HEK293 (cell line): ENCODE results near the gene FGFBP3.

Source experiments
- GLI2 ChIP-seq: fragments of 450-650 bp; formaldehyde crosslinking; IDR thresholded peaks from 2 replicates; pipeline ENCODE4; 2017; ENCODE audit warnings: missing biosample characterization, missing genetic modification characterization, low read depth, borderline replicate concordance
- HOXD13 ChIP-seq: sonication (generic); formaldehyde crosslinking; IDR thresholded peaks from 2 replicates; pipeline ENCODE4 v1.8.0; 2022; ENCODE audit warnings: missing genetic modification reagents, borderline replicate concordance
- KLF10 ChIP-seq: fragments of 450-650 bp; IDR thresholded peaks from 2 replicates; pipeline ENCODE4 v1.5.1; 2018; ENCODE audit warnings: missing biosample characterization, mild to moderate bottlenecking, missing genetic modification characterization
- SP3 ChIP-seq: fragments of 450-650 bp; formaldehyde crosslinking; IDR thresholded peaks from 2 replicates; pipeline ENCODE4 v1.5.1; 2016; ENCODE audit warnings: missing biosample characterization, missing genetic modification characterization
- ZBTB1 ChIP-seq: fragments of 450-650 bp; formaldehyde crosslinking; IDR thresholded peaks from 2 replicates; pipeline ENCODE4 v1.5.1; 2016; ENCODE audit warnings: missing biosample characterization, missing genetic modification characterization
- ZBTB20 ChIP-seq: fragments of 450-650 bp; formaldehyde crosslinking; IDR thresholded peaks from 2 replicates; pipeline ENCODE4 v1.5.1; 2016; ENCODE audit warnings: missing biosample characterization, missing genetic modification characterization
- ZFP41 ChIP-seq: fragments of 450-650 bp; formaldehyde crosslinking; IDR thresholded peaks from 2 replicates; pipeline ENCODE4 v1.5.1; 2016; ENCODE audit warnings: missing biosample characterization, missing genetic modification characterization, borderline replicate concordance
- ZNF112 ChIP-seq: fragments of 450-650 bp; formaldehyde crosslinking; IDR thresholded peaks from 2 replicates; pipeline ENCODE4 v1.5.0; 2017; ENCODE audit warnings: missing biosample characterization, missing genetic modification characterization
- ZNF114 ChIP-seq: fragments of 450-650 bp; formaldehyde crosslinking; IDR thresholded peaks from 2 replicates; pipeline ENCODE4 v1.5.0; 2017; ENCODE audit warnings: missing biosample characterization, missing genetic modification characterization
- ZNF132 ChIP-seq: fragments of 450-650 bp; formaldehyde crosslinking; IDR thresholded peaks from 2 replicates; pipeline ENCODE4 v1.5.1; 2017; ENCODE audit warnings: missing biosample characterization, missing genetic modification characterization, borderline replicate concordance
- ZNF174 ChIP-seq: fragments of 450-650 bp; formaldehyde crosslinking; IDR thresholded peaks from 2 replicates; pipeline ENCODE4 v1.5.0; 2017; ENCODE audit warnings: missing biosample characterization, mild to moderate bottlenecking, missing genetic modification characterization
- ZNF214 ChIP-seq: fragments of 450-650 bp; formaldehyde crosslinking; IDR thresholded peaks from 2 replicates; pipeline ENCODE4 v1.5.1; 2017; ENCODE audit warnings: missing biosample characterization, mild to moderate bottlenecking, missing genetic modification characterization, borderline replicate concordance
- ZNF239 ChIP-seq: fragments of 450-650 bp; formaldehyde crosslinking; IDR thresholded peaks from 2 replicates; pipeline ENCODE4 v1.5.1; 2016; ENCODE audit warnings: missing biosample characterization, missing genetic modification characterization
- ZNF423 ChIP-seq: fragments of 450-650 bp; formaldehyde crosslinking; IDR thresholded peaks from 2 replicates; pipeline ENCODE4 v1.5.1; 2016; ENCODE audit warnings: missing biosample characterization, missing genetic modification characterization
- ZNF426 ChIP-seq: fragments of 450-650 bp; formaldehyde crosslinking; IDR thresholded peaks from 2 replicates; pipeline ENCODE4 v1.5.1; 2017; ENCODE audit warnings: missing biosample characterization, missing genetic modification characterization, mild to moderate bottlenecking, inconsistent platforms, moderate library complexity
- ZNF529 ChIP-seq: fragments of 450-650 bp; formaldehyde crosslinking; IDR thresholded peaks from 2 replicates; pipeline ENCODE4 v1.5.1; 2017; ENCODE audit warnings: missing genetic modification characterization, missing biosample characterization; ENCODE audit not compliant: insufficient replicate concordance
- ZNF621 ChIP-seq: fragments of 450-650 bp; formaldehyde crosslinking; IDR thresholded peaks from 2 replicates; pipeline ENCODE4 v1.5.1; 2017; ENCODE audit warnings: missing biosample characterization, missing genetic modification characterization
- ZNF658 ChIP-seq: fragments of 450-650 bp; formaldehyde crosslinking; IDR thresholded peaks from 2 replicates; pipeline ENCODE4; 2016; ENCODE audit warnings: missing biosample characterization, missing genetic modification characterization
- ZNF670 ChIP-seq: fragments of 450-650 bp; formaldehyde crosslinking; IDR thresholded peaks from 2 replicates; pipeline ENCODE4 v1.5.1; 2016; ENCODE audit warnings: missing biosample characterization, missing genetic modification characterization, low read depth
- ZNF701 ChIP-seq: fragments of 450-650 bp; formaldehyde crosslinking; IDR thresholded peaks from 2 replicates; pipeline ENCODE4 v1.5.1; 2016; ENCODE audit warnings: missing biosample characterization, missing genetic modification characterization
- ZNF76 ChIP-seq: fragments of 450-650 bp; formaldehyde crosslinking; IDR thresholded peaks from 2 replicates; pipeline ENCODE4; 2016; ENCODE audit warnings: low read depth, missing biosample characterization, missing genetic modification characterization, borderline replicate concordance
- ZSCAN23 ChIP-seq: fragments of 450-650 bp; formaldehyde crosslinking; IDR thresholded peaks from 2 replicates; pipeline ENCODE4 v1.5.1; 2016; ENCODE audit warnings: missing biosample characterization, missing genetic modification characterization
- TF ChIP-seq, protein P1 (sequence below): fragments of 450-650 bp; formaldehyde crosslinking; conservative IDR thresholded peaks from 2 replicates; pipeline ENCODE4 v1.5.1; 2016; ENCODE audit warnings: low read depth, missing biosample characterization, missing genetic modification characterization
- TF ChIP-seq, protein P2 (sequence below): IDR thresholded peaks from 2 replicates; pipeline ENCODE4 v1.6.1; 2011; ENCODE audit warnings: mild to moderate bottlenecking, low read depth, low read length, borderline replicate concordance
- TF ChIP-seq, protein P3 (sequence below): sonication (generic); formaldehyde crosslinking; IDR thresholded peaks from 2 replicates; pipeline ENCODE4 v1.8.1; 2022; ENCODE audit warnings: mild to moderate bottlenecking, moderate library complexity, missing genetic modification reagents
- TF ChIP-seq, protein P4 (sequence below): fragments of 450-650 bp; IDR thresholded peaks from 2 replicates; pipeline ENCODE4 v1.5.1; 2018; ENCODE audit warnings: missing biosample characterization, missing genetic modification characterization
- TF ChIP-seq, protein P5 (sequence below): fragments of 450-650 bp; formaldehyde crosslinking; IDR thresholded peaks from 2 replicates; pipeline ENCODE4 v1.5.1; 2016; ENCODE audit warnings: missing biosample characterization, missing genetic modification characterization

FGFBP3 gene

DNA sequence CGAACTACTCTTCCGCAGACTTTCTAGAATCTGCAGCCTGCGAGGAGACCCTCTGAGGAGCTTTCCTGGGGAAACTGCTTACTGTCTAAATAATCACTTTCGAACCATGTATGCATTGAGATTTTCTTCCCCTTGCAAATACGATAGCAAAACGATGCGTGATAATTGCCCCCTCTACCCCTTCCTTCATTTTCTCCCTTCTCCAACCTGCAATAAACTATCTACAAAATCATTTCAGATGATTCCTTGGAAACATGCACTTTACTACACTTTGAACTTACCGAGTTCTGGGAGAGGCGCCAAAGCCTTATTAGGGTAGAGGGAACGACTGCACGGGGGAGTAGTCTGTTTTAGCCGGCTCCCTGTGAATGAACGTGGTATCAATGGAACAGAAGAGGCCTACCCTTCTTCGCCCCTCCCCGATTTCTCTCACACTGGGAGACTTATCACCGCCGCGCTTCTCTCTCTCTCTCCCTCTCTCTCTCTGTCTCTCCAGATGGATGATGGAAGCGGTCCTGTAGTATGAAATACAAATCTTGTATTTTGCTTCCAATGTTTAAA, at the start of gene FGFBP3 (continued):
- TF ChIP-seq, protein P1, sequence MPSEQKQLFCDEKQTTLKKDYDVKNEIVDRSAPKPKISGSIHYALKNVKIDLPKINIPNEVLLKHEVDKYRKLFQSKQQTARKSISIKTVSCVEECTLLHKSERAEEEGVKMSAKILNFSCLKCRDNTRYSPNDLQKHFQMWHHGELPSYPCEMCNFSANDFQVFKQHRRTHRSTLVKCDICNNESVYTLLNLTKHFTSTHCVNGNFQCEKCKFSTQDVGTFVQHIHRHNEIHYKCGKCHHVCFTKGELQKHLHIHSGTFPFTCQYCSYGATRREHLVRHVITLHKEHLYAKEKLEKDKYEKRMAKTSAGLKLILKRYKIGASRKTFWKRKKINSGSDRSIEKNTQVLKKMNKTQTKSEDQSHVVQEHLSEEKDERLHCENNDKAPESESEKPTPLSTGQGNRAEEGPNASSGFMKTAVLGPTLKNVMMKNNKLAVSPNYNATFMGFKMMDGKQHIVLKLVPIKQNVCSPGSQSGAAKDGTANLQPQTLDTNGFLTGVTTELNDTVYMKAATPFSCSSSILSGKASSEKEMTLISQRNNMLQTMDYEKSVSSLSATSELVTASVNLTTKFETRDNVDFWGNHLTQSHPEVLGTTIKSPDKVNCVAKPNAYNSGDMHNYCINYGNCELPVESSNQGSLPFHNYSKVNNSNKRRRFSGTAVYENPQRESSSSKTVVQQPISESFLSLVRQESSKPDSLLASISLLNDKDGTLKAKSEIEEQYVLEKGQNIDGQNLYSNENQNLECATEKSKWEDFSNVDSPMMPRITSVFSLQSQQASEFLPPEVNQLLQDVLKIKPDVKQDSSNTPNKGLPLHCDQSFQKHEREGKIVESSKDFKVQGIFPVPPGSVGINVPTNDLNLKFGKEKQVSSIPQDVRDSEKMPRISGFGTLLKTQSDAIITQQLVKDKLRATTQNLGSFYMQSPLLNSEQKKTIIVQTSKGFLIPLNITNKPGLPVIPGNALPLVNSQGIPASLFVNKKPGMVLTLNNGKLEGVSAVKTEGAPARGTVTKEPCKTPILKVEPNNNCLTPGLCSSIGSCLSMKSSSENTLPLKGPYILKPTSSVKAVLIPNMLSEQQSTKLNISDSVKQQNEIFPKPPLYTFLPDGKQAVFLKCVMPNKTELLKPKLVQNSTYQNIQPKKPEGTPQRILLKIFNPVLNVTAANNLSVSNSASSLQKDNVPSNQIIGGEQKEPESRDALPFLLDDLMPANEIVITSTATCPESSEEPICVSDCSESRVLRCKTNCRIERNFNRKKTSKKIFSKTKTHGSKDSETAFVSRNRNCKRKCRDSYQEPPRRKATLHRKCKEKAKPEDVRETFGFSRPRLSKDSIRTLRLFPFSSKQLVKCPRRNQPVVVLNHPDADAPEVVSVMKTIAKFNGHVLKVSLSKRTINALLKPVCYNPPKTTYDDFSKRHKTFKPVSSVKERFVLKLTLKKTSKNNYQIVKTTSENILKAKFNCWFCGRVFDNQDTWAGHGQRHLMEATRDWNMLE (tag by site-specific recombination), result no peak
- TF ChIP-seq ZNF112, result no peak
- peak; percentile 43 for TF ChIP-seq SP3 (tag by site-specific recombination)
- TF ChIP-seq, protein P2, sequence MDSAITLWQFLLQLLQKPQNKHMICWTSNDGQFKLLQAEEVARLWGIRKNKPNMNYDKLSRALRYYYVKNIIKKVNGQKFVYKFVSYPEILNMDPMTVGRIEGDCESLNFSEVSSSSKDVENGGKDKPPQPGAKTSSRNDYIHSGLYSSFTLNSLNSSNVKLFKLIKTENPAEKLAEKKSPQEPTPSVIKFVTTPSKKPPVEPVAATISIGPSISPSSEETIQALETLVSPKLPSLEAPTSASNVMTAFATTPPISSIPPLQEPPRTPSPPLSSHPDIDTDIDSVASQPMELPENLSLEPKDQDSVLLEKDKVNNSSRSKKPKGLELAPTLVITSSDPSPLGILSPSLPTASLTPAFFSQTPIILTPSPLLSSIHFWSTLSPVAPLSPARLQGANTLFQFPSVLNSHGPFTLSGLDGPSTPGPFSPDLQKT, result no peak
- no peak for TF ChIP-seq ZNF426 (tag by site-specific recombination)
- TF ChIP-seq ZNF621, result no peak
- TF ChIP-seq ZNF670, result no peak
- no peak for TF ChIP-seq ZNF701 (tag by site-specific recombination)
- TF ChIP-seq, protein P3, sequence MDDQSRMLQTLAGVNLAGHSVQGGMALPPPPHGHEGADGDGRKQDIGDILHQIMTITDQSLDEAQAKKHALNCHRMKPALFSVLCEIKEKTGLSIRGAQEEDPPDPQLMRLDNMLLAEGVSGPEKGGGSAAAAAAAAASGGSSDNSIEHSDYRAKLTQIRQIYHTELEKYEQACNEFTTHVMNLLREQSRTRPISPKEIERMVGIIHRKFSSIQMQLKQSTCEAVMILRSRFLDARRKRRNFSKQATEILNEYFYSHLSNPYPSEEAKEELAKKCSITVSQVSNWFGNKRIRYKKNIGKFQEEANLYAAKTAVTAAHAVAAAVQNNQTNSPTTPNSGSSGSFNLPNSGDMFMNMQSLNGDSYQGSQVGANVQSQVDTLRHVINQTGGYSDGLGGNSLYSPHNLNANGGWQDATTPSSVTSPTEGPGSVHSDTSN (CRISPR knock-in tag), result no peak
- TF ChIP-seq, protein P4, sequence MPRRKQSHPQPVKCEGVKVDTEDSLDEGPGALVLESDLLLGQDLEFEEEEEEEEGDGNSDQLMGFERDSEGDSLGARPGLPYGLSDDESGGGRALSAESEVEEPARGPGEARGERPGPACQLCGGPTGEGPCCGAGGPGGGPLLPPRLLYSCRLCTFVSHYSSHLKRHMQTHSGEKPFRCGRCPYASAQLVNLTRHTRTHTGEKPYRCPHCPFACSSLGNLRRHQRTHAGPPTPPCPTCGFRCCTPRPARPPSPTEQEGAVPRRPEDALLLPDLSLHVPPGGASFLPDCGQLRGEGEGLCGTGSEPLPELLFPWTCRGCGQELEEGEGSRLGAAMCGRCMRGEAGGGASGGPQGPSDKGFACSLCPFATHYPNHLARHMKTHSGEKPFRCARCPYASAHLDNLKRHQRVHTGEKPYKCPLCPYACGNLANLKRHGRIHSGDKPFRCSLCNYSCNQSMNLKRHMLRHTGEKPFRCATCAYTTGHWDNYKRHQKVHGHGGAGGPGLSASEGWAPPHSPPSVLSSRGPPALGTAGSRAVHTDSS, result no peak
- TF ChIP-seq ZSCAN23 (tag by site-specific recombination), result no peak
- TF ChIP-seq ZNF658 (tag by site-specific recombination), result no peak
- no peak for TF ChIP-seq ZFP41
- TF ChIP-seq, protein P5, sequence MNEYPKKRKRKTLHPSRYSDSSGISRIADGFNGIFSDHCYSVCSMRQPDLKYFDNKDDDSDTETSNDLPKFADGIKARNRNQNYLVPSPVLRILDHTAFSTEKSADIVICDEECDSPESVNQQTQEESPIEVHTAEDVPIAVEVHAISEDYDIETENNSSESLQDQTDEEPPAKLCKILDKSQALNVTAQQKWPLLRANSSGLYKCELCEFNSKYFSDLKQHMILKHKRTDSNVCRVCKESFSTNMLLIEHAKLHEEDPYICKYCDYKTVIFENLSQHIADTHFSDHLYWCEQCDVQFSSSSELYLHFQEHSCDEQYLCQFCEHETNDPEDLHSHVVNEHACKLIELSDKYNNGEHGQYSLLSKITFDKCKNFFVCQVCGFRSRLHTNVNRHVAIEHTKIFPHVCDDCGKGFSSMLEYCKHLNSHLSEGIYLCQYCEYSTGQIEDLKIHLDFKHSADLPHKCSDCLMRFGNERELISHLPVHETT (tag by site-specific recombination), result no peak
- no peak for TF ChIP-seq ZNF423 (tag by site-specific recombination)
- peak; percentile 55 for TF ChIP-seq ZBTB20 (tag by site-specific recombination)
- no peak for TF ChIP-seq ZNF214 (tag by site-specific recombination)
- no peak for TF ChIP-seq KLF10 (tag by site-specific recombination)
- no peak for TF ChIP-seq ZNF239 (tag by site-specific recombination)
- TF ChIP-seq ZNF114 (tag by site-specific recombination), result no peak
- no peak for TF ChIP-seq ZNF174
- no peak for TF ChIP-seq ZNF529 (tag by site-specific recombination)
- TF ChIP-seq ZNF132 (tag by site-specific recombination), result no peak
- TF ChIP-seq GLI2 (tag by site-specific recombination), result no peak
- 0 out of 2 replicates have a peak, but pooled peaks have one; percentile 41 for TF ChIP-seq HOXD13
- TF ChIP-seq ZNF76, result no peak
- TF ChIP-seq ZBTB1 (tag by site-specific recombination), result no peak
